ENCODE measurements around the gene ZHX3. TPM values are rescaled to one million over a fixed set of nuclear protein-coding genes. Genes with fewer than 3 reads are reported as not detected.

Gene ZHX3
- total and polyA plus RNA-seq, 9 of the 15 experiments (the other 6 are each of a cell fraction or from before 2014, with no cell fraction given), result 0.80 to 14.6 (median 4.9) TPM

DNA sequence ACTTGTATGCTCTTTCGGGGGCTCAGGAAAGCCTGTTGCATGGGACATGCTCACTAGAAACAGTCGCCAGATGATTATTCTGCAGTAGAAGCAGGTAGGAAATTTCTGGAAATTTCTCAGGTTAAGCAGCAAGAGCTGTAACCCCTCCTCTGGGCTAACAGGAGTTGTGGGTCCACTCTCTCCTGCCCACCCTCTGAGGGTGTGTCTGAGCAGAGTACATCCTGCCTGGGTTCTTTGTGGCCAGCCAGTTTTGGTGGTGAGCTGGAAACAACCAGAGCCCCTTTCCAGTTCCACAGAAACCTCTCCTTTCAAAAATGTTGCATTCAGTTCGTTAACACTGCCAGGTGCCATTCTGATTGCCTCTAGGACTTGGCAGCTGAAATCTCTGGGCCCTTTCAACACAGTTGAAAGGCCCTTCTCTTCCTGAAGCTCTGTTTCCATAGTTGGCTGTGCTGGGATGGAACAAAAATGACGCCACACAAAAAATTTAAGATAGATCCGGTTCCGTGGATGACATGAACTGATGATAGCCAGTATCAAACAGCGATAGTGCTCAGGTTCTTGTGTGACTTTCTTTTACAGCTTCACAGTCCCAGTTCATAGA, 141.7 kb downstream of the ZHX3 start (continued):
- TF ChIP-seq DIDO1 (tag; IDR thresholded peaks at IDR 0.05; ENCODE audit: low read depth) (no peak), TBP (optimal IDR thresholded peaks at IDR 0.05; ENCODE audit: low read depth, low read length) (no peak), SIN3B (IDR thresholded peaks at IDR 0.05; ENCODE audit: low read depth) (no peak)

DNA sequence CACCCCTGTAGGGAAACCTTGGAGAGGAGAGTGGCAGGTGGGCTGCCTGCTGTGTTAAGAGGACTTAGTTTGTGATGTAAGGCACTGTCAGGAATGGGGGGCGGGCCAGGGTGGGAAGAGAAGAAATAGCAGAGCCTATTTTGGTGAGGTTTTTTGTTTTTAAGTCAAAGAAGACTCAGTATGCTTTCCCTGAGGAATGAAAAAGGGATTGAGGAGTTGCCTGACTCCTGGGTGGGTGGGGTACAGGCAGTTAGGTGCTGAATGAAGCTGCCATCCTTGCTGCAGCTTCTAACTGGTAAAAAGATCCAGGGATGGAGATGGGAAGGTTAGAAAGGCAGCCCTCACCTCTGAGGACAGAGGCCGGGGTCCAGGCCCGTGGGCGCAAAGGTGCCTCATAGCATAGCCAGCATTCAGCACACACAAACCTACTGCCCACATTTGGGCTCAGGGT, 142.3 kb downstream of the ZHX3 start:
- ATAC-seq (no peak), FAIRE-seq (no peak), DNase-seq (ENCODE audit: extremely low read depth in 1 of 4, low spot score in 3 of 4) (no peak)
- Histone ChIP-seq H3K4me1 (replicated peaks in 1 of 2; ENCODE audit: control insufficient read depth in 2 of 2, insufficient read depth in 2 of 2, low read length in 2 of 2) (no peaks in the 10 kb centered on the region), H3K9me3 (replicated peaks; ENCODE audit: control insufficient read depth, insufficient read depth, low read depth, low read length) (no peaks in the 10 kb centered on the region), H2AFZ (ENCODE audit: low read depth, low read length) (no peak overlapping the region), H3K79me2 (ENCODE audit: control insufficient read depth, insufficient read depth, low read length) (no peaks in the 10 kb centered on the region), H3K36me3 (ENCODE audit: control insufficient read depth, insufficient read depth, low read length) (peaks cover 60% of the 10 kb centered on the region; the same call in 2 of the 3 replicates), H3K9ac (ENCODE audit: insufficient read depth in 1 of 2, low read depth in 2 of 2, low read length in 2 of 2) (no peak overlapping the region), H3K27ac (ENCODE audit: extremely low read depth, low read depth, low read length) (no peak overlapping the region), H3K4me3 (no peak overlapping the region), H3K9me1 (ENCODE audit: control insufficient read depth, insufficient read depth, low read length) (no peaks in the 10 kb centered on the region), H4K20me1 (replicated peaks; ENCODE audit: control insufficient read depth, insufficient read depth, low read length) (peaks cover 12% of the 10 kb centered on the region; the same call in 1 of the 2 replicates), H3K4me2 (ENCODE audit: insufficient read depth, low read length) (no peak overlapping the region), H3K27me3 (ENCODE audit: control insufficient read depth in 2 of 2, insufficient read depth in 2 of 2, low read length in 2 of 2) (no peaks in the 10 kb centered on the region)
- WGBS (ENCODE audit: insufficient coverage, low coverage, missing lambda C conversion rate), result 91% methylated on average over 3 of the region's 4 CpGs
- POLR2A ChIA-PET, result interaction anchor here (1.4 kb wide), 1 partner anchor 10 kb away, joined by 4 read pairs; no protein-coding TSS in a partner anchor
- in situ Hi-C loops (cut with MboI), result loop anchor here (5.0 kb wide), 1 partner anchor 167 kb away; the partner anchor contains the start of gene LPIN3
- CTCF ChIA-PET (ENCODE audit: low intra/inter-chr PET ratio), result interaction anchor here (0.5 kb wide), 1 partner anchor 40 kb away, joined by 4 read pairs; no protein-coding TSS in a partner anchor
- intact Hi-C loops (cut with micrococcal nuclease), result no loop called here
- BruUV-seq (replicated peaks), result no TSS peak
- TF ChIP-seq ZNF165 (CRISPR knock-in tag; IDR thresholded peaks at IDR 0.05; ENCODE audit: borderline replicate concordance) (no peak), TOE1 (IDR thresholded peaks at IDR 0.05; ENCODE audit: borderline replicate concordance) (no peak), TOE1 (CRISPR knock-in tag; IDR thresholded peaks at IDR 0.05; ENCODE audit: borderline replicate concordance, low read depth) (no peak), GATAD2B (IDR thresholded peaks at IDR 0.05; ENCODE audit: borderline replicate concordance) (no peak), PHF21A (IDR thresholded peaks at IDR 0.05; ENCODE audit: borderline replicate concordance, low read depth) (no peak), ZNF133 (CRISPR knock-in tag; IDR thresholded peaks at IDR 0.05) (no peak), CHD4 (IDR thresholded peaks at IDR 0.05; ENCODE audit: insufficient read depth, insufficient replicate concordance, low read depth, low read length, poor library complexity, severe bottlenecking) (no peak), THRAP3 (IDR thresholded peaks at IDR 0.05; ENCODE audit: borderline replicate concordance) (no peak)
- TF ChIP-seq, protein P1, sequence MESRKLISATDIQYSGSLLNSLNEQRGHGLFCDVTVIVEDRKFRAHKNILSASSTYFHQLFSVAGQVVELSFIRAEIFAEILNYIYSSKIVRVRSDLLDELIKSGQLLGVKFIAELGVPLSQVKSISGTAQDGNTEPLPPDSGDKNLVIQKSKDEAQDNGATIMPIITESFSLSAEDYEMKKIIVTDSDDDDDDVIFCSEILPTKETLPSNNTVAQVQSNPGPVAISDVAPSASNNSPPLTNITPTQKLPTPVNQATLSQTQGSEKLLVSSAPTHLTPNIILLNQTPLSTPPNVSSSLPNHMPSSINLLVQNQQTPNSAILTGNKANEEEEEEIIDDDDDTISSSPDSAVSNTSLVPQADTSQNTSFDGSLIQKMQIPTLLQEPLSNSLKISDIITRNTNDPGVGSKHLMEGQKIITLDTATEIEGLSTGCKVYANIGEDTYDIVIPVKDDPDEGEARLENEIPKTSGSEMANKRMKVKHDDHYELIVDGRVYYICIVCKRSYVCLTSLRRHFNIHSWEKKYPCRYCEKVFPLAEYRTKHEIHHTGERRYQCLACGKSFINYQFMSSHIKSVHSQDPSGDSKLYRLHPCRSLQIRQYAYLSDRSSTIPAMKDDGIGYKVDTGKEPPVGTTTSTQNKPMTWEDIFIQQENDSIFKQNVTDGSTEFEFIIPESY (CRISPR knock-in tag; IDR thresholded peaks at IDR 0.05), result no peak
- TF ChIP-seq, protein P2, sequence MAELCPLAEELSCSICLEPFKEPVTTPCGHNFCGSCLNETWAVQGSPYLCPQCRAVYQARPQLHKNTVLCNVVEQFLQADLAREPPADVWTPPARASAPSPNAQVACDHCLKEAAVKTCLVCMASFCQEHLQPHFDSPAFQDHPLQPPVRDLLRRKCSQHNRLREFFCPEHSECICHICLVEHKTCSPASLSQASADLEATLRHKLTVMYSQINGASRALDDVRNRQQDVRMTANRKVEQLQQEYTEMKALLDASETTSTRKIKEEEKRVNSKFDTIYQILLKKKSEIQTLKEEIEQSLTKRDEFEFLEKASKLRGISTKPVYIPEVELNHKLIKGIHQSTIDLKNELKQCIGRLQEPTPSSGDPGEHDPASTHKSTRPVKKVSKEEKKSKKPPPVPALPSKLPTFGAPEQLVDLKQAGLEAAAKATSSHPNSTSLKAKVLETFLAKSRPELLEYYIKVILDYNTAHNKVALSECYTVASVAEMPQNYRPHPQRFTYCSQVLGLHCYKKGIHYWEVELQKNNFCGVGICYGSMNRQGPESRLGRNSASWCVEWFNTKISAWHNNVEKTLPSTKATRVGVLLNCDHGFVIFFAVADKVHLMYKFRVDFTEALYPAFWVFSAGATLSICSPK (IDR thresholded peaks at IDR 0.05; ENCODE audit: borderline replicate concordance), result no peak
